ENCODE results near the gene TMEM255A.

The TMEM255A gene

GRCh38 chrX:120321520-120322281 lies 10.4 kb upstream of the TMEM255A start:
- POLR2A ChIA-PET: no interaction called here
- DNase-seq (ENCODE audit: extremely low spot score): no peak

GRCh38 chrX:120318411-120318810 lies 7.2 kb upstream of the TMEM255A start:
- CTCF ChIA-PET: interaction anchor here (1.7 kb wide), 1 partner anchor 9 kb away, joined by 6 read pairs; no protein-coding TSS in a partner anchor
- no peak for TF ChIP-seq CTCF (IDR thresholded peaks at IDR 0.05; ENCODE audit: control extremely low read depth, extremely low read depth, low read depth, missing control alignments)
- no peak for DNase-seq (ENCODE audit: extremely low spot score)
- POLR2A ChIA-PET: no interaction called here

More at GRCh38 chrX:120321520-120322281, 10.4 kb upstream of the TMEM255A start:
- CTCF ChIA-PET: no interaction called here
- no peak for TF ChIP-seq CTCF (IDR thresholded peaks at IDR 0.05; ENCODE audit: control extremely low read depth, extremely low read depth, low read depth, missing control alignments)

- no peak for DNase-seq (ENCODE audit: extremely low spot score)
- CTCF ChIA-PET: no interaction called here
- POLR2A ChIA-PET: no interaction called here
- TF ChIP-seq CTCF (IDR thresholded peaks at IDR 0.05; ENCODE audit: control extremely low read depth, extremely low read depth, low read depth, missing control alignments): no peak
Measured at GRCh38 chrX:120316587-120317283, 5.5 kb upstream of the TMEM255A start.

GRCh38 chrX:120315776-120316175 lies 4.5 kb upstream of the TMEM255A start:
- no peak for DNase-seq (ENCODE audit: extremely low spot score)
- ChIA-PET POLR2A (no interaction called here), CTCF (no interaction called here)
- no peak for TF ChIP-seq CTCF (IDR thresholded peaks at IDR 0.05; ENCODE audit: control extremely low read depth, extremely low read depth, low read depth, missing control alignments)

GRCh38 chrX:120311727-120312063 lies 434 bp upstream of the TMEM255A start:
- no peak for DNase-seq (ENCODE audit: extremely low spot score)
- no peak for TF ChIP-seq CTCF (IDR thresholded peaks at IDR 0.05; ENCODE audit: control extremely low read depth, extremely low read depth, low read depth, missing control alignments)
- POLR2A ChIA-PET: no interaction called here
- CTCF ChIA-PET: interaction anchor here (0.6 kb wide), 1 partner anchor 11 kb away, joined by 3 read pairs; no protein-coding TSS in a partner anchor

- no peak for TF ChIP-seq CTCF (IDR thresholded peaks at IDR 0.05; ENCODE audit: control extremely low read depth, extremely low read depth, low read depth, missing control alignments)
- DNase-seq (ENCODE audit: extremely low spot score): no peak
- ChIA-PET POLR2A (no interaction called here), CTCF (interaction anchor here (0.9 to 2.4 kb wide), 9 partner anchors 9 to 189 kb away, joined by 3 to 8 read pairs (median 5); no protein-coding TSS in a partner anchor)
Measured at GRCh38 chrX:120309873-120310705, 1.2 kb downstream of the TMEM255A start.
